Thoracic aorta (tissue), 2 donors: ENCODE data around the gene DCAF5. TPM values are rescaled to one million over a fixed set of nuclear protein-coding genes. Genes with fewer than 3 reads are reported as not detected.
"Not testable (repeated sequence)": the region's sequence is repeated elsewhere in the genome, so short reads cannot be mapped to it uniquely, and the experiment has no call there.

ENCODE experiments used
- ATAC-seq: fragments of 150-250 bp; one replicate; pipeline ENCODE4 v1.8.0; 2017; ENCODE audit warnings: low read depth; ENCODE audit not compliant: insufficient number of reproducible peaks, low FRiP score
- DNase-seq: peaks from one replicate; pipeline ENCODE4 v3.0.0-alpha.2; 2020; ENCODE audit warnings: low spot score
- H3K27ac ChIP-seq, 2 donors: fragments of 200-600 bp; sonication (generic); 1 replicate in 1 of 2; 2 replicates in 1 of 2; pipeline ENCODE4 v1.5.1; 2016; ENCODE audit warnings: mild to moderate bottlenecking in 2 of 2, moderate library complexity in 2 of 2
- H3K27me3 ChIP-seq: fragments of 200-600 bp; sonication (generic); replicated peaks from 2 replicates; pipeline ENCODE4 v1.6.0; 2016; ENCODE audit warnings: mild to moderate bottlenecking; ENCODE audit not compliant: insufficient read depth
- H3K36me3 ChIP-seq: fragments of 200-600 bp; sonication (generic); one replicate; pipeline ENCODE4 v1.5.1; 2016
- H3K4me1 ChIP-seq, 2 donors: fragments of 200-600 bp; sonication (generic); 1 replicate in 1 of 2; 2 replicates in 1 of 2; pipeline versions ENCODE4 v1.5.1 to v1.6.0; 2016; ENCODE audit warnings: low read depth in 2 of 2, mild to moderate bottlenecking in 1 of 2; ENCODE audit not compliant: control insufficient read depth in 1 of 2
- H3K4me3 ChIP-seq: fragments of 200-600 bp; sonication (generic); 2 replicates; pipeline ENCODE4 v1.5.1; 2016; ENCODE audit warnings: mild to moderate bottlenecking
- H3K9me3 ChIP-seq: fragments of 200-600 bp; sonication (generic); 2 replicates; pipeline ENCODE4 v1.5.1; 2016
- CTCF ChIP-seq: fragments of 200-600 bp; sonication (generic); IDR thresholded peaks from one replicate; pipeline ENCODE4 v1.5.1; 2019; ENCODE audit warnings: antibody characterized with exemption
- total RNA-seq, 2 donors: library from RNA; depleted of rRNA; stranded (reverse); fragments of >200 nt; gene quantifications; one replicate each; pipeline versions ENCODE4 v1.1.0 to v1.2.3, GENCODE V29; 2016

Gene DCAF5
- total RNA-seq, 2 donors from 2014 or later: 37.6 to 42.0 TPM

GRCh38 chr14:69190191-69190590 is 37.3 kb upstream of the DCAF5 start:
- Histone ChIP-seq H3K27me3 (no peaks in the 10 kb centered on the region), H3K4me3 (no peak overlapping the region)

GRCh38 chr14:69183735-69184134 is 30.8 kb upstream of the DCAF5 start:
- no peak for ATAC-seq
- H3K27me3 ChIP-seq: no peaks in the 10 kb centered on the region
- no peak overlapping the region for H3K4me3 ChIP-seq
- no peaks in the 10 kb centered on the region for H3K4me1 ChIP-seq
- no peak for TF ChIP-seq CTCF
- H3K27ac ChIP-seq: no peak overlapping the region
- no peaks in the 10 kb centered on the region for H3K36me3 ChIP-seq
- H3K9me3 ChIP-seq: no peaks in the 10 kb centered on the region
- no peak for DNase-seq

More at GRCh38 chr14:69190191-69190590, 37.3 kb upstream of the DCAF5 start:
- no peak for ATAC-seq
- no peak overlapping the region for H3K27ac ChIP-seq
- no peak for DNase-seq
- no peak for TF ChIP-seq CTCF
- H3K36me3 ChIP-seq: no peaks in the 10 kb centered on the region
- H3K4me1 ChIP-seq: peaks cover 4 to 8% of the 10 kb centered on the region in 2 donors
- H3K9me3 ChIP-seq: no peaks in the 10 kb centered on the region

- not testable (repeated sequence) for H3K4me1 ChIP-seq, H3K4me3 ChIP-seq, H3K36me3 ChIP-seq, DNase-seq, H3K27ac ChIP-seq, H3K27me3 ChIP-seq, ATAC-seq, H3K9me3 ChIP-seq
These were observed 29.7 kb upstream of the DCAF5 start for GRCh38 chr14:69182580-69182979.

- ATAC-seq: no peak
- DNase-seq: no peak
- Histone ChIP-seq H3K4me3 (no peak overlapping the region), H3K27me3 (no peaks in the 10 kb centered on the region), H3K36me3 (no peaks in the 10 kb centered on the region), H3K9me3 (no peaks in the 10 kb centered on the region), H3K27ac (no peak overlapping the region), H3K4me1 (no peaks in the 10 kb centered on the region)
- no peak for TF ChIP-seq CTCF
These were observed 28.6 kb upstream of the DCAF5 start for GRCh38 chr14:69181491-69181890.

- TF ChIP-seq CTCF: no peak
- ATAC-seq (no peak), DNase-seq (no peak)
- Histone ChIP-seq H3K4me3 (no peak overlapping the region), H3K27me3 (no peaks in the 10 kb centered on the region), H3K36me3 (no peaks in the 10 kb centered on the region), H3K27ac (no peak overlapping the region), H3K4me1 (no peaks in the 10 kb centered on the region), H3K9me3 (no peaks in the 10 kb centered on the region)
These were observed 22.2 kb upstream of the DCAF5 start for GRCh38 chr14:69175130-69175529.

- Histone ChIP-seq H3K9me3 (no peaks in the 10 kb centered on the region), H3K4me1 (no peaks in the 10 kb centered on the region), H3K27me3 (no peaks in the 10 kb centered on the region), H3K36me3 (no peaks in the 10 kb centered on the region), H3K27ac (no peak overlapping the region), H3K4me3 (no peak overlapping the region)
- ATAC-seq (no peak), DNase-seq (no peak)
- TF ChIP-seq CTCF: no peak
These were observed 18.6 kb upstream of the DCAF5 start for GRCh38 chr14:69171569-69171968.
